Osteoblast (primary cell): ENCODE data around the gene RGS1. TPM values are rescaled to one million over a fixed set of nuclear protein-coding genes. Genes with fewer than 3 reads are reported as not detected.
"Not testable (repeated sequence)": the region's sequence is repeated elsewhere in the genome, so short reads cannot be mapped to it uniquely, and the experiment has no call there.

Experiments used
- DNase-seq: peaks from one replicate; pipeline ENCODE4 v3.0.0; 2011; ENCODE audit warnings: low spot score, mixed read lengths; ENCODE audit not compliant: insufficient read length; ENCODE audit errors: missing footprints
- H2AFZ ChIP-seq: 2 replicates; pipeline ENCODE4 v1.6.0; 2011; ENCODE audit warnings: mild to moderate bottlenecking, low read length
- H3K27ac ChIP-seq: 2 replicates; pipeline ENCODE4 v1.5.1; 2011; ENCODE audit warnings: mild to moderate bottlenecking, low read depth, low read length, moderate library complexity
- H3K27me3 ChIP-seq: 2 replicates; pipeline ENCODE4 v1.6.0; 2012; ENCODE audit warnings: mild to moderate bottlenecking, control low read depth, inconsistent platforms, low read length, moderate library complexity; ENCODE audit not compliant: insufficient read depth
- H3K36me3 ChIP-seq: 2 replicates; pipeline ENCODE4 v1.5.1; 2011; ENCODE audit warnings: mild to moderate bottlenecking, low read length, control low read depth, moderate library complexity; ENCODE audit not compliant: insufficient read depth
- H3K4me1 ChIP-seq: 2 replicates; pipeline ENCODE4 v1.5.1; 2011; ENCODE audit warnings: mild to moderate bottlenecking, low read length, control low read depth, moderate library complexity; ENCODE audit not compliant: insufficient read depth
- H3K4me2 ChIP-seq: 2 replicates; pipeline ENCODE4 v1.6.0; 2011; ENCODE audit warnings: mild to moderate bottlenecking, low read length; ENCODE audit not compliant: insufficient read depth
- H3K4me3 ChIP-seq: fragments of 200-600 bp; sonication (generic); 3 replicates; pipeline ENCODE4 v1.5.1; 2012; ENCODE audit warnings: mild to moderate bottlenecking, low read length, inconsistent platforms; ENCODE audit not compliant: insufficient read depth
- H3K79me2 ChIP-seq: 2 replicates; pipeline ENCODE4 v1.6.0; 2012; ENCODE audit warnings: mild to moderate bottlenecking, low read length, control low read depth, inconsistent platforms; ENCODE audit not compliant: insufficient read depth
- H3K9me3 ChIP-seq: 2 replicates; pipeline ENCODE4 v1.5.1; 2011; ENCODE audit warnings: low read depth, low read length, control low read depth
- H4K20me1 ChIP-seq: 2 replicates; pipeline ENCODE4 v1.6.0; 2012; ENCODE audit warnings: mild to moderate bottlenecking, low read length, control low read depth; ENCODE audit not compliant: insufficient read depth
- CTCF ChIP-seq: IDR thresholded peaks from 2 replicates; pipeline ENCODE4 v1.5.1; 2011; ENCODE audit warnings: mild to moderate bottlenecking, low read depth, low read length, moderate library complexity; ENCODE audit errors: extremely low read depth
- total RNA-seq: library from RNA; depleted of rRNA; stranded (reverse); fragments of >200 nt; gene quantifications from 2 replicates; pipeline ENCODE4 v1.2.3, GENCODE V29; 2012

The RGS1 gene
- total RNA-seq, 1 donor, result not detected

GRCh38 chr1:192529811-192530210, 45.8 kb upstream of the RGS1 start:
- Histone ChIP-seq H3K4me2 (peak overlapping the region; percentile 54), H4K20me1 (no peaks in the 10 kb centered on the region), H2AFZ (peak overlapping the region; percentile 91), H3K4me3 (peak overlapping the region; percentile 8), H3K4me1 (peaks cover 22% of the 10 kb centered on the region), H3K27me3 (no peaks in the 10 kb centered on the region), H3K27ac (peak overlapping the region; percentile 89), H3K79me2 (no peaks in the 10 kb centered on the region), H3K36me3 (no peaks in the 10 kb centered on the region), H3K9me3 (no peaks in the 10 kb centered on the region)
- no peak for TF ChIP-seq CTCF
- no peak for DNase-seq

- no peaks in the 10 kb centered on the region for H3K27me3 ChIP-seq
- no peak for DNase-seq
- peak overlapping the region; percentile 8 for H3K4me3 ChIP-seq
- H3K27ac ChIP-seq, result peak overlapping the region; percentile 89
- peak overlapping the region; percentile 54 for H3K4me2 ChIP-seq
- no peaks in the 10 kb centered on the region for H3K36me3 ChIP-seq
- H3K79me2 ChIP-seq, result no peaks in the 10 kb centered on the region
- H2AFZ ChIP-seq, result peak overlapping the region; percentile 91
- H4K20me1 ChIP-seq, result no peaks in the 10 kb centered on the region
- no peak for TF ChIP-seq CTCF
- no peaks in the 10 kb centered on the region for H3K9me3 ChIP-seq
- peaks cover 22% of the 10 kb centered on the region for H3K4me1 ChIP-seq
These were observed 45.3 kb upstream of the RGS1 start for GRCh38 chr1:192530254-192530653.

- H3K36me3 ChIP-seq, H3K4me3 ChIP-seq, H4K20me1 ChIP-seq, H3K9me3 ChIP-seq, H3K27me3 ChIP-seq, H2AFZ ChIP-seq, DNase-seq, H3K79me2 ChIP-seq: not testable (repeated sequence)
- Histone ChIP-seq H3K4me2 (peak overlapping the region; percentile 54), H3K4me1 (peaks cover 22% of the 10 kb centered on the region), H3K27ac (peak overlapping the region; percentile 89)
These were observed 44.4 kb upstream of the RGS1 start for GRCh38 chr1:192531037-192531703.

GRCh38 chr1:192534666-192535065, 40.9 kb upstream of the RGS1 start:
- Histone ChIP-seq H3K4me3 (no peak overlapping the region), H3K9me3 (no peaks in the 10 kb centered on the region), H3K27me3 (no peaks in the 10 kb centered on the region), H2AFZ (peak overlapping the region; percentile 47), H3K79me2 (no peaks in the 10 kb centered on the region), H4K20me1 (no peaks in the 10 kb centered on the region), H3K36me3 (no peaks in the 10 kb centered on the region), H3K4me2 (no peak overlapping the region), H3K4me1 (peaks cover 25% of the 10 kb centered on the region), H3K27ac (peak overlapping the region; percentile 3)
- no peak for TF ChIP-seq CTCF
- DNase-seq, result no peak
